Stimulated activated CD8-positive, alpha-beta memory T cell treated with anti-CD3 and anti-CD28 coated beads, Interleukin-12 subunit alpha, Interleukin-12 subunit beta, amount 100 ng/mL, for 24 hours (primary cell): ENCODE results near the gene PCDHGA3.
"Not testable (repeated sequence)": the region's sequence is repeated elsewhere in the genome, so short reads cannot be mapped to it uniquely, and the experiment has no call there.

ENCODE experiments used
- DNase-seq: peaks from one replicate; pipeline ENCODE4 v3.0.0-alpha.2; 2020; ENCODE audit errors: extremely low read depth

Gene PCDHGA3

GRCh38 chr5:141343242-141343952 lies at the start of gene PCDHGA3:
Gene PCDHGA3 (plus strand): TSS chr5:141343829. CDS start chr5:141344034, 205 bp downstream.
- no peak for DNase-seq

DNA sequence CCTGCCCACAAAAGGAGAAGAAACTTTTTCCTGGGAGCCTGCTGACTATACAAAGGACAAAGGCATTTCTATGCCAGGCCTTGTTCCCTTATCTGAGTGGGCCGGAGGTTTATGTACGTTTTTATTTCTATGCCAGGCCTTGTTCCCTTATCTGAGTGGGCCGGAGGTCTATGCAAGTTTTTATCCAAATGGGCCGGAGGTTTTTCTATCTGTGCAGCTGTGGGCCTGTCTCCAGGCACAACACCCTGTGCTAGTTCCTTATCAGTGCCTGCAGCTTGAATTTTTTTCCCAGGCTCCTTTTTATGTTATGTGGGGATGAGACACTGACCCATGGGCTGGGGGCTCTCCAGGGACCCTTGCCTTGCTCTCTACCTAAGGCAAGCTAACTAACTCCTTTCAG lies 45.3 kb upstream of the PCDHGA3 start:
- DNase-seq, result no peak

DNA sequence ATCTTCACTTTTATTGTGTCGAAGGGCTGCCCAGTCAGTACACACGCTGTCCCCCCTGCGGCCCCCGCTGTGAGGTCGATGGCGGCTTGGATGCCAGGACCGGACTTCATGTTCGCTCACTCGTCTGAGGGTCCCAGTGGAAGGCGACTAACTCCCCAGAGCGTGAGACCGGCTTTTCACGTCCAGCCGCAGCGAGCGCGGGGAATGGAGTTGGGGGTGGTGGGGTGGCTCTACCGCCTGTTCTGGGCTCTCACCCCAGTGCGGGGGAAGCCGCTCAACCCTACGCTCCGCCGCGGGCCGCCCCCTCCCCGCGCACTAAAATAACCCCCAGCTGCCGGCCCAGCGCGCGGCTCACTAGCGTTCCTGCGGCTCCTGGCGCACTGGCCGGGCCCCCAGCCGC lies 39.9 kb upstream of the PCDHGA3 start, which contains the start of gene SLC25A2:
Gene SLC25A2, minus strand, starts transcription at position 294 of the 400 bp plus-strand sequence. Its CDS starts 184 bp downstream, at position 110.
- no peak for DNase-seq

GRCh38 chr5:141306630-141307029 lies 37.0 kb upstream of the PCDHGA3 start:
- DNase-seq, result no peak

GRCh38 chr5:141313711-141314110 lies 29.9 kb upstream of the PCDHGA3 start:
- DNase-seq, result no peak

- not testable (repeated sequence) for DNase-seq
Measured at GRCh38 chr5:141316963-141317362, 26.7 kb upstream of the PCDHGA3 start.

GRCh38 chr5:141319202-141319601 lies 24.4 kb upstream of the PCDHGA3 start:
- no peak for DNase-seq

- DNase-seq, result no peak
Measured at GRCh38 chr5:141319699-141320098, 23.9 kb upstream of the PCDHGA3 start.

- DNase-seq, result peak; percentile 81
Measured at GRCh38 chr5:141320225-141321169, 23.1 kb upstream of the PCDHGA3 start, which contains the start of gene TAF7. Gene TAF7 (minus strand): TSS chr5:141320784. CDS start chr5:141320044, 740 bp downstream.

DNA sequence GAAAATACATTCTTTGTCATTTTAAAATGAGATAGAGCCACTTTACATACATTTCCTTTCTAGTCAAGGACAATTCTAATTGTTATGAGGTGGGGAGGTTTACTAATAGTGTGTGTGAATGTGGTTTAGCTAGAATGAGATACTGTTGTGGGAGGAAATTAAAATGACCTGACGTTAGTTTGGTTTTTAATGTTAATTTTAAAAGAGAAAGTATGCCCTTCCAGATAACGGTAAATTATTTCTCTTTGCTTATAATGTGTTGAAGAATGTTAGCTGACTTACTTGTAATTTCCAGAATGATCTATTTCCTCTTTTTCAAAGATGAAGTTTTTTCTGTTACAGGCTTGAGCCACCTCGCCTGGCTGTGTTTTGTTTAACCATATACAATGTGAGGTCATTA lies 21.4 kb upstream of the PCDHGA3 start:
- no peak for DNase-seq

GRCh38 chr5:141326088-141326854 lies 17.4 kb upstream of the PCDHGA3 start:
- DNase-seq, result peak; percentile 26

DNA sequence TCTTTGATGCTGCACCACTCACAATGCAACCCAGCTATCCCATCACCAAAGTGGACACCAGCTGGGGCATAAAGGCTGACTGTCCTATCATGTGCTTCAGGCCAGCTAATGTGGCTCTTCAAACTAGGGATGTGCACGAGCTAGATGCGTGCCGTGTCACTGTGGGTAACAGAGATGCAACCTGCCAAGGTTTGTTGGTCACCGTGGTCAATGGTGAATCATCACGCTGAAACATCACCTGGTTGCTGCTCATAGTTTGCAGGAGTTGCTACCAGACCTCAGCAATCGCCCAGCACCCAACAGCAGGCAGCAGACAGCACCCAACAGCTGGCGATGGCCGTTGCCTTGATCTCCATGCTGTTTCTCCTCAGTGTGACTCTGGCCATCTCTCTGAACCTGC lies 15.4 kb upstream of the PCDHGA3 start:
- DNase-seq, result no peak

DNA sequence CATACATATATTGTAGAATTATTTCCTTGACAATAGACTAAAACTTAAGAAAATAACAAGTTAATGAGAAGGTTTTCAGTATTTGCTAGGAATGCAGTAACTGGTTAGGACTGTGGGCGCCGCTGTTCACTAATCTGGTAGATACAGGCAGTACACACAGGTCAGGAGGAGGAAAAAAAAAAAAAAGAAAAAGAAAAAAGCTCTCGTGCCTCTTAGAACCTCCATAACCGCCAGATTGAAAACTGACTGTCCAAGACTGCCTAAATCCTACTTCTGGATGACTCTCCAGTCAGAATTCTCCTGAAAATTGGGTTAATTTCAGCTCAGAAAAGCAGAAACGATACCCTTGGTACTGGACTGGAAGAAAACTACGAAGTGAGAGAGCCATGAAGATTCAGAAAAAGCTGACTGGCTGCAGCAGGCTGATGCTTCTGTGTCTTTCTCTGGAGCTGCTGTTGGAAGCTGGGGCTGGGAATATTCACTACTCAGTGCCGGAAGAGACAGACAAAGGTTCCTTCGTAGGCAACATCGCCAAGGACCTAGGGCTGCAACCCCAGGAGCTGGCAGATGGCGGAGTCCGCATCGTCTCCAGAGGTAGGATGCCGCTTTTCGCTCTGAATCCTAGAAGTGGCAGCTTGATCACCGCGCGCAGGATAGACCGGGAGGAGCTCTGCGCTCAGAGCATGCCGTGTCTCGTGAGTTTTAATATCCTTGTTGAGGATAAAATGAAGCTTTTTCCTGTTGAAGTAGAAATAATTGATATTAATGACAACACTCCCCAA lies 13.1 kb upstream of the PCDHGA3 start, which contains the start of gene PCDHGA1:
Gene PCDHGA1, plus strand, starts transcription at position 216 of the 782 bp plus-strand sequence.
- no peak for DNase-seq

GRCh38 chr5:141332571-141332970 lies 11.1 kb upstream of the PCDHGA3 start:
- DNase-seq, result not testable (repeated sequence)

DNA sequence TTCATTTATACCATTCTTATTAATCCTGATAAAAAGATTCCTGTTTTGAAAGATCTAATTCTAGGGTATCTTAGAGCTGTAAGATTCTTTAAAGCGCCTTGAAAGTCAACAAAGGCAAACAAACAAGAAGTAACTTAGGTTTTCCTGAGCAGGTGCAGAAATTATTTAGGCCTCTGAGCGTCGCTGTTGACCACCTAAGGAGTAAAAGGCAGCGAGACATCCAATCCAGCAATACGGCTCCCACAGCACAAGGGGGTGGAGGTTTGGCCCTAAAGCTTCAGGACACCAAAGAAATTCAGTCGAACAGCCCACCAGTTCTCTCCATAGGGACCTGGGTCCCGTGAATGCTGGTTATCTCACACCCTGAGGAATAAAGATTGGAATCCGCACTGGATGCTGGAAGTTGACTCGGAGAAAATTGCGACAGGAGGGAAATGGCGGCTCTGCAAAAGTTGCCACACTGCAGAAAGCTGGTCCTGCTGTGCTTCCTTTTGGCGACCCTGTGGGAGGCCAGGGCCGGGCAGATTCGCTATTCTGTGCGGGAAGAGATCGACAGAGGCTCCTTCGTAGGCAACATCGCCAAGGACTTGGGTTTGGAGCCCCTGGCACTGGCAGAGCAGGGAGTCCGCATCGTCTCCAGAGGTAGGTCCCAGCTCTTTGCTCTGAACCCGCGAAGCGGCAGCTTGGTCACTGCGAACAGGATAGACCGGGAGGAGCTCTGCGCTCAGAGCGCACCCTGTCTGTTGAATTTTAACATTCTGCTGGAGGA lies 4.9 kb upstream of the PCDHGA3 start, which contains the start of gene PCDHGA2:
Gene PCDHGA2, plus strand, starts transcription at position 223 of the 769 bp plus-strand sequence.
- DNase-seq, result no peak

- not testable (repeated sequence) for DNase-seq
Measured at GRCh38 chr5:141340781-141341354, 2.8 kb upstream of the PCDHGA3 start.

- DNase-seq, result no peak
Measured at GRCh38 chr5:141342773-141343172, 856 bp upstream of the PCDHGA3 start.

DNA sequence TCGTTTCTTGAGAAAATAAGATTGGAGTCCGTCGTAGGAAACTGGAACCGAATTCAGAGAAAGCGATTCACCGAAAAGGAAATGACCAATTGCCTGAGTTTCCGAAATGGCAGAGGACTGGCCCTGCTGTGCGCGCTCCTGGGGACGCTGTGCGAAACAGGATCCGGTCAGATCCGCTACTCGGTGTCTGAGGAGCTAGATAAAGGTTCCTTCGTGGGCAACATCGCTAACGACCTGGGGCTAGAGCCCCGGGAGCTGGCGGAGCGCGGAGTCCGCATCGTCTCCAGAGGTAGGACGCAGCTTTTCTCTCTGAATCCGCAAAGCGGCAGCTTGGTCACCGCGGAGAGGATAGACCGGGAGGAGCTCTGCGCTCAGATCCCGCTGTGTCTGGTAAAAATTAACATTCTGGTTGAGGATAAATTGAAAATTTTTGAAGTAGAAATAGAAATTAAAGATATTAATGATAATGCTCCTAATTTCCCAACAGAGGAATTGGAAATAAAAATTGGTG lies 379 bp downstream of the PCDHGA3 start:
- DNase-seq, result no peak

- DNase-seq, result no peak
Measured at GRCh38 chr5:141345327-141345726, 1.7 kb downstream of the PCDHGA3 start.
